ENCODE results near the gene ASPA.

ASPA gene

GRCh38 chr17:3511852-3512504 is 36.2 kb downstream of the ASPA start:
- Histone ChIP-seq H3K4me1 (ENCODE audit: control insufficient read depth, insufficient read depth, low read length) (no peaks in the 10 kb centered on the region), H3K9me3 (ENCODE audit: control insufficient read depth, insufficient read depth, low read depth, low read length) (no peaks in the 10 kb centered on the region; the same call in 1 of the 2 replicates), H3K36me3 (ENCODE audit: control insufficient read depth in 2 of 2, insufficient read depth in 1 of 2, low read length in 2 of 2) (no peaks in the 10 kb centered on the region), H3K4me3 (ENCODE audit: low read depth, low read length) (no peak overlapping the region), H3K27ac (ENCODE audit: extremely low read depth, low read depth, low read length) (no peak overlapping the region)
- POLR2A ChIA-PET = no interaction called here
- TF ChIP-seq, protein P1, sequence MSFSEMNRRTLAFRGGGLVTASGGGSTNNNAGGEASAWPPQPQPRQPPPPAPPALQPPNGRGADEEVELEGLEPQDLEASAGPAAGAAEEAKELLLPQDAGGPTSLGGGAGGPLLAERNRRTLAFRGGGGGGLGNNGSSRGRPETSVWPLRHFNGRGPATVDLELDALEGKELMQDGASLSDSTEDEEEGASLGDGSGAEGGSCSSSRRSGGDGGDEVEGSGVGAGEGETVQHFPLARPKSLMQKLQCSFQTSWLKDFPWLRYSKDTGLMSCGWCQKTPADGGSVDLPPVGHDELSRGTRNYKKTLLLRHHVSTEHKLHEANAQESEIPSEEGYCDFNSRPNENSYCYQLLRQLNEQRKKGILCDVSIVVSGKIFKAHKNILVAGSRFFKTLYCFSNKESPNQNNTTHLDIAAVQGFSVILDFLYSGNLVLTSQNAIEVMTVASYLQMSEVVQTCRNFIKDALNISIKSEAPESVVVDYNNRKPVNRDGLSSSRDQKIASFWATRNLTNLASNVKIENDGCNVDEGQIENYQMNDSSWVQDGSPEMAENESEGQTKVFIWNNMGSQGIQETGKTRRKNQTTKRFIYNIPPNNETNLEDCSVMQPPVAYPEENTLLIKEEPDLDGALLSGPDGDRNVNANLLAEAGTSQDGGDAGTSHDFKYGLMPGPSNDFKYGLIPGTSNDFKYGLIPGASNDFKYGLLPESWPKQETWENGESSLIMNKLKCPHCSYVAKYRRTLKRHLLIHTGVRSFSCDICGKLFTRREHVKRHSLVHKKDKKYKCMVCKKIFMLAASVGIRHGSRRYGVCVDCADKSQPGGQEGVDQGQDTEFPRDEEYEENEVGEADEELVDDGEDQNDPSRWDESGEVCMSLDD (tag by site-specific recombination; IDR thresholded peaks at IDR 0.05) = no peak
- TF ChIP-seq ZNF645 (tag by site-specific recombination; IDR thresholded peaks at IDR 0.05) (no peak), OSR2 (tag by site-specific recombination; IDR thresholded peaks at IDR 0.05) (no peak), KLF17 (tag by site-specific recombination; IDR thresholded peaks at IDR 0.05) (no peak), ZNF555 (tag by site-specific recombination; conservative IDR thresholded peaks at IDR 0.05) (no peak), ZNF501 (tag by site-specific recombination; IDR thresholded peaks at IDR 0.05) (no peak), ZNF133 (tag by site-specific recombination; IDR thresholded peaks at IDR 0.05) (no peak), ZNF148 (tag by site-specific recombination; IDR thresholded peaks at IDR 0.05; ENCODE audit: borderline replicate concordance) (no peak), ZNF433 (tag by site-specific recombination; IDR thresholded peaks at IDR 0.05; ENCODE audit: low read depth) (no peak), ZNF830 (tag by site-specific recombination; IDR thresholded peaks at IDR 0.05; ENCODE audit: low read depth) (no peak), AEBP2 (tag by site-specific recombination; IDR thresholded peaks at IDR 0.05; ENCODE audit: borderline replicate concordance) (no peak), ZSCAN30 (tag by site-specific recombination; IDR thresholded peaks at IDR 0.05) (no peak), OVOL3 (tag by site-specific recombination; IDR thresholded peaks at IDR 0.05) (no peak), ZNF521 (tag by site-specific recombination; IDR thresholded peaks at IDR 0.05) (no peak), ZNF23 (tag by site-specific recombination; IDR thresholded peaks at IDR 0.05; ENCODE audit: borderline replicate concordance) (no peak), ZNF514 (tag by site-specific recombination; IDR thresholded peaks at IDR 0.05) (no peak), YY2 (tag by site-specific recombination; IDR thresholded peaks at IDR 0.05) (no peak), ZNF549 (tag by site-specific recombination; IDR thresholded peaks at IDR 0.05) (no peak), REST (tag by site-specific recombination; IDR thresholded peaks at IDR 0.05) (no peak)
- TF ChIP-seq, protein P2, sequence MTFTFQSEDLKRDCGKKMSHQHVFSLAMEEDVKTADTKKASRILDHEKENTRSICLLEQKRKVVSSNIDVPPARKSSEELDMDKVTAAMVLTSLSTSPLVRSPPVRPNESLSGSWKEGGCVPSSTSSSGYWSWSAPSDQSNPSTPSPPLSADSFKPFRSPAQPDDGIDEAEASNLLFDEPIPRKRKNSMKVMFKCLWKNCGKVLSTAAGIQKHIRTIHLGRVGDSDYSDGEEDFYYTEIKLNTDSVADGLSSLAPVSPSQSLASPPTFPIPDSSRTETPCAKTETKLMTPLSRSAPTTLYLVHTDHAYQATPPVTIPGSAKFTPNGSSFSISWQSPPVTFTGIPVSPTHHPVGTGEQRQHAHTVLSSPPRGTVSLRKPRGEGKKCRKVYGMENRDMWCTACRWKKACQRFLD (tag by site-specific recombination; IDR thresholded peaks at IDR 0.05) = no peak
- CTCF ChIA-PET = no interaction called here
